CD1c-positive myeloid dendritic cell (primary cell): ENCODE results near the gene BATF3.

Source experiments
- DNase-seq: peaks from one replicate; pipeline ENCODE4 v3.0.0-alpha.2; 2016; ENCODE audit errors: extremely low spot score

Gene BATF3

GRCh38 chr1:212703991-212704564 is 4.4 kb upstream of the BATF3 start:
- no peak for DNase-seq

- no peak for DNase-seq
Observed at GRCh38 chr1:212702672-212703071, 3.0 kb upstream of the BATF3 start.

- DNase-seq, result no peak
Observed at GRCh38 chr1:212701910-212702309, 2.3 kb upstream of the BATF3 start.

GRCh38 chr1:212700892-212701819 is 1.5 kb upstream of the BATF3 start:
- peak; percentile 70 for DNase-seq

- peak; percentile 77 for DNase-seq
Observed at GRCh38 chr1:212700223-212700891, 717 bp upstream of the BATF3 start.

GRCh38 chr1:212699104-212699624 is 476 bp downstream of the BATF3 start:
- peak; percentile 78 for DNase-seq

- no peak for DNase-seq
Observed at GRCh38 chr1:212698467-212699103, 1.1 kb downstream of the BATF3 start.

- no peak for DNase-seq
Observed at GRCh38 chr1:212696721-212697331, 2.8 kb downstream of the BATF3 start.

- DNase-seq, result no peak
Observed at GRCh38 chr1:212692774-212693644, 6.6 kb downstream of the BATF3 start.

- DNase-seq, result no peak
Observed at GRCh38 chr1:212691561-212692071, 8.0 kb downstream of the BATF3 start.

- no peak for DNase-seq
Observed at GRCh38 chr1:212690816-212691403, 8.7 kb downstream of the BATF3 start.

- no peak for DNase-seq
Observed at GRCh38 chr1:212689758-212690529, 9.7 kb downstream of the BATF3 start.

GRCh38 chr1:212689196-212689725 is 10.4 kb downstream of the BATF3 start:
- no peak for DNase-seq

GRCh38 chr1:212688341-212689047 is 11.1 kb downstream of the BATF3 start:
- DNase-seq, result no peak

- no peak for DNase-seq
Observed at GRCh38 chr1:212687811-212688210, 11.8 kb downstream of the BATF3 start.

GRCh38 chr1:212686591-212686990 is 13.0 kb downstream of the BATF3 start:
- no peak for DNase-seq

GRCh38 chr1:212686069-212686468 is 13.6 kb downstream of the BATF3 start:
- no peak for DNase-seq

GRCh38 chr1:212685429-212685828 is 14.2 kb downstream of the BATF3 start:
- peak; percentile 52 for DNase-seq
